NCI-H2227 (cell line): Measurements from ENCODE around the gene PLA2G2C.
"Not testable (repeated sequence)": the region's sequence is repeated elsewhere in the genome, so short reads cannot be mapped to it uniquely, and the experiment has no call there.

ENCODE experiments used
- DNase-seq: peaks from one replicate; lab custom pipeline; 2025; ENCODE audit not compliant: unreplicated experiment; lab: John Stamatoyannopoulos, UW

The PLA2G2C gene

GRCh38 chr1:20138346-20138745, 48.0 kb downstream of the PLA2G2C start:
- DNase-seq: no peak

DNA sequence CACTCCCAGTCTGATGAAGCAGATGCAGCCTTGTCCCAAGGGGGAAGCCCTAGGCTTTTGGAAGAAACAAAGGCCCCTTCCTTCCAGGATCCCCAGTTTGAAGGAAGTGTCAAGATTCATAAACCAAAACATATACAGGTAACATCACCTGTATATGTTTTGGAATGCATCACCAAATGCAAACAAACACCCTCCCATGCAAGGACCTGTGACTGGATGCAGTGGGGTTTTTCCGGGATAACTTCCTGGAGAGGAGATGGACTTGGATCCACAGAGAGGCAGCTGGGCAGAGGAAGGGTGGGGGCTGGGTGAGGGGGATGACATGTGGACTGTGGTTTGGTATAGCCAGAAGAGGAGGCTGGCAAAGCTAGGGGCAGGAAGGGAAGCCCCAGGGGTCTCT, 48.7 kb downstream of the PLA2G2C start:
- DNase-seq: no peak

- DNase-seq: no peak
These were observed 49.3 kb downstream of the PLA2G2C start for GRCh38 chr1:20137055-20137454.

DNA sequence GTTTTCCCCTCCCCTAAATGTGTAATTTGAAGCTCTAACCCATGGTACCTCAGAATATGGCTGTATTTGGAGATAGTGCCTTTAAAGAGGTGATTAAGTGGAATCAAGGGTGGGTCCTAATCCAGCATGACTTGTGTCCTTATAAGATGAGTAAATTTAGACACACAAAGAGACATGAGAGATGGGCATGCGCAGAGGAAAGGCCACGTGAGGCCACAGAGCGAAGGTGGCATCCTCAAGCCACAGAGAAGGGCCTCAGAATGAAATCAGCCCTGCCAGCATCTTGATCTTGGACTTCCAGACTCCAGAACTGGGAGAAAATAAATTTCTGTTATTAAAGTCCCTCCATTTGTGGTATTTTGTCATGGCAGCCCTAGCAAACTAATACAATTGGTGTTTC, 50.1 kb downstream of the PLA2G2C start:
- no peak for DNase-seq

DNA sequence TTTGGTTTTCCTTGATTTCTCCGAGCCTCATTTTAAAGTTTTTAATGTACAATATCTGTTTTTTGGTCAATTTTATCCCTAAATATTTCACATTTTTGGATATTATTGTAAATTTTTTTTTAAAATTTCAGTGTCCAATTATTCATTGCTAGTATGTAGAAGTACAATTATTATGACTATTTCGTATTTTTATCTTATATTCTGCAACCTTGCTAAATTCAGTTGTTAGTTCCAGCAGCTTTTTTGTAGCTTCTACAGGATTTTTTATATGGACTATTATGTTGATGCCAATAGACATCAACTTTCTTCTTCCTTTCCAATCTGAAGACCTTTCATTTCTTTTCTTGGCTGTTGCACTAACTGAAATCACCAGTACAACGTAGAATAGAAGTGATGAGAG, 51.3 kb downstream of the PLA2G2C start:
- DNase-seq: no peak

DNA sequence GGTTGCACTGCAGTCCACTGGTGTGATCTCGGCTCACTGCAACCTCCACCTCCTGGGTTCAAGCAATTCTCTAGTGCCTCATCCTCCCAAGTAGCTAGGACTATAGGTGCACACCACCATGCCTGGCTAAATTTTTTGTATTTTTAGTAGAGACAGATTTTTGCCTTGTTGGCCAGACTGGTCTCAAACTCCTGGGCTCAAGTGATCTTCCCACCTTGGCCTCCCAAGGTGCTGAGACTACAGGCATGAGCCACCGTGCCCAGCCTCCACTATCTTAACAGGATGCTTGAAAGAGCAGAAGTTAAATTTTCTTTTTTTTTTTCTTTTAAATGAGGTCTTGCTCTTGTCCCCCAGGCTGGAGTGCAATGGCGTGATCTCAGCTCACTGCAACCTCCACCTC, 55.8 kb downstream of the PLA2G2C start:
- DNase-seq: not testable (repeated sequence)

- no peak for DNase-seq
These were observed 59.4 kb downstream of the PLA2G2C start for GRCh38 chr1:20126806-20127440.

GRCh38 chr1:20126041-20126805, 60.1 kb downstream of the PLA2G2C start:
- no peak for DNase-seq

- DNase-seq: no peak
These were observed 61.2 kb downstream of the PLA2G2C start for GRCh38 chr1:20125100-20125499.

DNA sequence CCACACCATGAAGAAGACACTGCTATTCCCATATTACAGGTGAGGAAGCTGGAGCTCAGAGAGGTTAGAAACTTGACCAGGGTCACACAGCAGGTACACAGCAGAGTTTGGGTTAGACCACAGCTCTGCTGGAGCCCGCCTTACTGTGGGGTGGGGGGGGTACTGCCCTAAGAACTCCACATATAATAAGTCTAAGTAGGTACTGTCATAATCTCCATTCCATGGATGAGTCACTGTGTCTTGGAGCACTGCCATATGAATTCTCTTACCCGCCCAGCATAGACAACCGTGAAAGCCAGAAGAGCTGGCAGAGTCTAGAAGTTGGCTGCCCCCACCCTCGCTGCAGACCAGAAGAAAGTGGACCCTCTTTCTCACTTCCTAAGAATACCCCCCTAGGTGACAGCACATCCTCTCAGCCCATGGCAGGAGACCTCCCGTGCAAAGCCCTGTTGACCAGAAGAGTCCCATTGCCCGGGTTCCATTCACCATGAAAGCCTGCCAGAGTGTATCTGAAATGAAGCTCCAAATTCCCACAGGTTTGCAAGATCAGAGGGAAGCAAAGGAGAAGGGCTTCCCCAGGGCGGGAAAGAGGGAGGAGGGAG, 61.8 kb downstream of the PLA2G2C start:
- no peak for DNase-seq

- DNase-seq: no peak
These were observed 62.4 kb downstream of the PLA2G2C start for GRCh38 chr1:20123722-20124455.

DNA sequence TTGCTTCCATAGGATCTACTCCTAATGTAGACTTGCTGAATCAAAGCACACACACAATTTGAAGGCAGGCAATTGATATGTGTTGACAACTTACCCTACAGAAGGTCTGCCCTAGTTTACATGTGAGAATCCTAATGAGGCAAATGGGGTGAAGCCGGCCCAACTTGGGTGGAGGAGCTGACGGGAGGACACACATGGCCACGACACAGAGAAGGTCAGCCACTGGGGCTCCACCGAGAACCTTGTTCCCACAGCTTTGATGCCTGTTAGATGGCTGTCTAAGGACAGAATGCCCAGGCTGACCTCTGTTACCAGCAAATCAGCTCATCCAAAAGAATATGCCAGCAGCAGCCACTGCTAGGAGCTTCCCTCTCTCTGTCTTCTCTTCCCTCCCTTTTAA, 65.5 kb downstream of the PLA2G2C start:
- DNase-seq: no peak

DNA sequence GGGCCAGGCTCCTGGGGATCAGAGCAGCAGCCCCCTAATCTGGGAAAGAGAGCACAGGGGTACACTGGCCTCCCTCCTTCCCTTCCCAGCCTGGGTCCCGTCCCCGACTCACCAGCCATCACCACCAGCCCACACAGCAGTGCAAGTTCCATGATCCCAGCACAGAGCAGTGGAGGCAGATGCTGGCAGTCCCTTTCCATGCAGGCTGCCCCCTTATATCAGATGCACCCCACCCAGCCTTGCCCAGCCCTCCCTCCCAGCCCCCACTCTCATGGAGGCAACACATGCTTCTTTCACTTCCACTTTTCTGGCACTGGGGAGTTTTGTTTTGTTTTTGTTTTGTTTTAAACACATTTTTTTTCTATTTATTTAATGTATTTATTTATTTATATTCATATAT, 67.0 kb downstream of the PLA2G2C start, which contains the start of gene PLA2G2D:
TSS of gene PLA2G2D (minus strand) at position 190 of the 400 bp plus-strand sequence. CDS start at position 152, 38 bp downstream.
- DNase-seq: no peak

DNA sequence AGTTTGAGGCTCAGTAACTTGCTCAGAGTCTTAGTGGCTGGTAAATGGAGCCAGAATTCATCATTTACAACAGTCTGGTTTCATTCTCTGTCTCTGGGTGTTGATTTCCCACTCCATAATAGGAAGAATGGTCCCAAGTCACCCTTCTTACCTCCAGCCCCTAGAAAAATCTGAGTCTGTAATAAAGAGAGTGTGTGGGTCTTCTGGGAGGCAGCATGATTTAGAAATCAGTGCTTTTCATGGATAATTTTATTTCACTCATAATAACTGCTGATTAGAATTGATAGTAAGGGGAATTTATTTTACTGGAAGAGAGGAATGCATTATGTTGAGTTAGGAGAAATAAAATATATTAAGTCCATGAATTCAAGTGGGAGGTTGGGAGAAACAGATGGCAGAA, 69.1 kb downstream of the PLA2G2C start:
- no peak for DNase-seq

- DNase-seq: no peak
These were observed 70.4 kb downstream of the PLA2G2C start for GRCh38 chr1:20115916-20116315.

GRCh38 chr1:20115479-20115878, 70.8 kb downstream of the PLA2G2C start:
- DNase-seq: no peak

DNA sequence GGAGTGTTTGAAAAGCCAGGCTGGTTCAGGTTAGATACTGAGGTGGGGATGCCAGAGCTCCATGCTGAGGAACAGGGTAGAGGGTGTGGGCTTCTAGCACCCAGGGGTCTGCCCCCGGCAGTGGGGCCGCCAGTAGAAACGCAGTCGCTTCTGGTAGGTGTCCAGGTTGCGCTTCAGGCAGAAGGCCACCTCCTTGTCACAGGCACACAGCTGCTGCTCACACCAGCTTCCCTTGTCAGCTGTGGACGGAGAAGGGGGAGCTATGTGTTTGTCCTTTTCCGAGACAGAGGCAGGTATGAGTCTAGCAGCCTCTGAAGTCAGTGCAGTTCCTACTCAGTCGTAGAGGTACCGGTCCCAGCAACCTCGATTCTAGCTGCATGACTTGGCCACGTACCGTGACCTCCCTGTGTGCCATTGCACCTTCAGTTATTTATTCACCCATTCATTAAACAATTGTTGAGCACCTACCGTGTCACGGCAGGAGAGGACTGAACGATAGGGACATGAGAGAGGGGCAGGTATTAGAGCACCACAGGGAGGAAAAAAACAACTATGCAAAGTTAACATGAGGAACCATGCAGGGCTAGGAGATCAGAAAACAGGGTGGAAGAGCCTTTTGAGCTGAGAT, 72.2 kb downstream of the PLA2G2C start:
- DNase-seq: no peak
